Choroid plexus epithelial cell (primary cell): Measurements from ENCODE around the gene HAUS2.

Experiments
- DNase-seq: peaks from one replicate; pipeline ENCODE4 v3.0.0-alpha.2; 2010; ENCODE audit warnings: low read depth
- H3K4me3 ChIP-seq: 2 replicates; pipeline ENCODE4 v1.5.1; 2011; ENCODE audit warnings: low read depth, mild to moderate bottlenecking, control low read depth, low read length, moderate library complexity
- TF ChIP-seq, protein P1 (sequence below): conservative IDR thresholded peaks from 2 replicates; pipeline ENCODE4 v1.5.1; 2011; ENCODE audit warnings: low read depth, mild to moderate bottlenecking, control low read depth, inconsistent platforms, low read length, moderate library complexity

HAUS2 gene

GRCh38 chr15:42548249-42549031 lies at the start of gene HAUS2, which contains the start of gene LRRC57:
TSS of gene HAUS2 (plus strand) at chr15:42548838. CDS start at chr15:42548873, 35 bp downstream.
TSS of gene LRRC57 (minus strand) at chr15:42548793. CDS start at chr15:42548434, 359 bp downstream.
- peak; percentile 80 for DNase-seq
- TF ChIP-seq, protein P1, sequence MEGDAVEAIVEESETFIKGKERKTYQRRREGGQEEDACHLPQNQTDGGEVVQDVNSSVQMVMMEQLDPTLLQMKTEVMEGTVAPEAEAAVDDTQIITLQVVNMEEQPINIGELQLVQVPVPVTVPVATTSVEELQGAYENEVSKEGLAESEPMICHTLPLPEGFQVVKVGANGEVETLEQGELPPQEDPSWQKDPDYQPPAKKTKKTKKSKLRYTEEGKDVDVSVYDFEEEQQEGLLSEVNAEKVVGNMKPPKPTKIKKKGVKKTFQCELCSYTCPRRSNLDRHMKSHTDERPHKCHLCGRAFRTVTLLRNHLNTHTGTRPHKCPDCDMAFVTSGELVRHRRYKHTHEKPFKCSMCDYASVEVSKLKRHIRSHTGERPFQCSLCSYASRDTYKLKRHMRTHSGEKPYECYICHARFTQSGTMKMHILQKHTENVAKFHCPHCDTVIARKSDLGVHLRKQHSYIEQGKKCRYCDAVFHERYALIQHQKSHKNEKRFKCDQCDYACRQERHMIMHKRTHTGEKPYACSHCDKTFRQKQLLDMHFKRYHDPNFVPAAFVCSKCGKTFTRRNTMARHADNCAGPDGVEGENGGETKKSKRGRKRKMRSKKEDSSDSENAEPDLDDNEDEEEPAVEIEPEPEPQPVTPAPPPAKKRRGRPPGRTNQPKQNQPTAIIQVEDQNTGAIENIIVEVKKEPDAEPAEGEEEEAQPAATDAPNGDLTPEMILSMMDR = no peak
- peak within 1 kb of the TSS; percentile 96 for H3K4me3 ChIP-seq

DNA sequence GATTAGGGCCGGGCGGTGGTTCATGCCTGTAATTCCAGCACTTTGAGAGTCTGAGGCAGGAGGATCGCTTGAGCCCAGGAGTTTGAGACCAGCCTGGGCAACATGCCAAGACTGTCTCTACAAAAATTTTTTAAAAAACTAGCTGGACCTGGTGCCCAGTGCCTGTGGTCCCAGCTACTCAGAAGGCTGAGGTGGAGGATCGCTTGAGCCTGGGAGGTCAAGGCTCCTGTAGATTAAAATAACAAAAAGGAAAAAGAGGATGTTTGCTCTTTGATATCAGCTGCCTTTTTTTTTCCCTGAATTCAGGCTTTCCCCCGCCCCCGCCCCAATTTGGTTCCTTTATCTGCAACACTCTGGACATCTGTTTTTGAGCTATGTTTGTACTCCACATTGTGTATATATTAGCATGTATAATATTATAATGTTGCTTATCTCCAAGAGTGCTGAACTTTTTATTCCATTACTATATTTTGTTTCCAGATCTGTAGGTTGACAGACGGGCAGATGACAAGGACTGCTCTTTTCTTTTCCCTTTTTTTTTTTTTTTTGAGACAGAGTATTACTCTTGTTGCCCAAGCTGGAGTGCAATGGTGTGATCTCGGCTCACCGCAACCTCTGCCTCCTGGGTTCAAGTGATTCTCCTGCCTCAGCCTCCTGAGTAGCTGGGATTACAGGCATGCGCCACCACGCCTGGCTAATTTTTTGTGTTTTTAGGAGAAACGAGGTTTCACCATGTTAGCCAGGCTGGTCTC lies 48.6 kb upstream of the HAUS2 start:
- DNase-seq = peak; percentile 39
- no peak overlapping the region for H3K4me3 ChIP-seq
- TF ChIP-seq, protein P1 = no peak

- H3K4me3 ChIP-seq = no peak overlapping the region
- DNase-seq = no peak
- TF ChIP-seq, protein P1 = no peak
Measured at GRCh38 chr15:42502477-42502876, 46.2 kb upstream of the HAUS2 start.

GRCh38 chr15:42503825-42504224 lies 44.8 kb upstream of the HAUS2 start:
- no peak overlapping the region for H3K4me3 ChIP-seq
- DNase-seq = no peak
- TF ChIP-seq, protein P1 = no peak

GRCh38 chr15:42504631-42505030 lies 44.0 kb upstream of the HAUS2 start:
- peak; percentile 8 for DNase-seq
- H3K4me3 ChIP-seq = no peak overlapping the region
- TF ChIP-seq, protein P1 = no peak

GRCh38 chr15:42507514-42507913 lies 41.1 kb upstream of the HAUS2 start:
- no peak overlapping the region for H3K4me3 ChIP-seq
- TF ChIP-seq, protein P1 = no peak
- DNase-seq = no peak
